Upper lobe of right lung (tissue), 1 donor: ENCODE results near the gene SNAPIN. TPM values are rescaled to one million over a fixed set of nuclear protein-coding genes. Genes with fewer than 3 reads are reported as not detected.

Source experiments
- ATAC-seq: fragments of 200-7000 bp; cut with Tn5 transposase; one replicate; pipeline ENCODE4 v1.9.1; 2020; ENCODE audit warnings: mild to moderate bottlenecking, moderate library complexity
- DNase-seq: peaks from one replicate; pipeline ENCODE4 v3.0.0-alpha.2; 2020
- H3K27ac ChIP-seq: fragments of 200-600 bp; one replicate; pipeline ENCODE4 v1.8.0; 2022
- H3K27me3 ChIP-seq: fragments of 200-600 bp; one replicate; pipeline ENCODE4 v1.8.0; 2022; ENCODE audit warnings: mild to moderate bottlenecking
- H3K36me3 ChIP-seq: fragments of 200-600 bp; one replicate; pipeline ENCODE4 v1.8.0; 2022
- H3K4me1 ChIP-seq: fragments of 200-600 bp; one replicate; pipeline ENCODE4 v1.8.0; 2022
- H3K4me3 ChIP-seq: fragments of 200-600 bp; one replicate; pipeline ENCODE4 v1.8.0; 2022; ENCODE audit warnings: mild to moderate bottlenecking
- H3K9me3 ChIP-seq: fragments of 200-600 bp; one replicate; pipeline ENCODE4 v1.8.0; 2022
- CTCF ChIP-seq: fragments of 200-600 bp; IDR thresholded peaks from one replicate; pipeline ENCODE4 v1.8.0; 2022; ENCODE audit warnings: antibody characterized with exemption
- intact Hi-C: fragments of 100-400 bp; cut with DNase I; formaldehyde crosslinking; loops from one replicate; pipeline ENCODE4 v1.11.0; 2022
- microRNA-seq: library from miRNA; unstranded; fragments of <30 nt; microRNA quantifications from one replicate; pipeline ENCODE4 v1.2.0, GENCODE V29; 2020; ENCODE audit warnings: borderline microRNAs expressed
- total RNA-seq: library from RNA; stranded (reverse); fragmentation: NEBNext Ultra II Directional; extraction: Animal tissue kit (Norgen Biotek cat#: 25700); gene quantifications from one replicate; pipeline ENCODE4 v1.2.1, GENCODE V29; 2021
- donor health status: DM: no; HTN: yes; CAD: no; lungs with severe emphysema.

The SNAPIN gene
- total RNA-seq, 1 donor from 2014 or later = 32.7 TPM

GRCh38 chr1:153699768-153700167 lies 41.3 kb downstream of the SNAPIN start:
- no peak overlapping the region for H3K27ac ChIP-seq
- no peak for DNase-seq
- no peak for TF ChIP-seq CTCF
- no peaks in the 10 kb centered on the region for H3K27me3 ChIP-seq
- intact Hi-C loops = no loop called here
- no peak for ATAC-seq
- H3K9me3 ChIP-seq = no peaks in the 10 kb centered on the region
- H3K36me3 ChIP-seq = no peaks in the 10 kb centered on the region
- H3K4me1 ChIP-seq = peaks cover 16% of the 10 kb centered on the region
- no peak overlapping the region for H3K4me3 ChIP-seq

GRCh38 chr1:153705484-153705883 lies 47.0 kb downstream of the SNAPIN start:
- Histone ChIP-seq H3K36me3 (no peaks in the 10 kb centered on the region), H3K27ac (no peak overlapping the region), H3K4me3 (no peak overlapping the region), H3K4me1 (no peaks in the 10 kb centered on the region), H3K9me3 (no peaks in the 10 kb centered on the region), H3K27me3 (no peaks in the 10 kb centered on the region)
- DNase-seq (no peak), ATAC-seq (no peak)
- no peak for TF ChIP-seq CTCF
- intact Hi-C loops = no loop called here

- ATAC-seq = no peak
- H3K4me3 ChIP-seq = no peak overlapping the region
These were observed 52.5 kb downstream of the SNAPIN start for GRCh38 chr1:153711026-153711425.

More at GRCh38 chr1:153711026-153711425, 52.5 kb downstream of the SNAPIN start:
- H3K36me3 ChIP-seq = no peaks in the 10 kb centered on the region
- no peak for TF ChIP-seq CTCF
- no peaks in the 10 kb centered on the region for H3K27me3 ChIP-seq
- H3K9me3 ChIP-seq = no peaks in the 10 kb centered on the region
- no peak for DNase-seq
- intact Hi-C loops = no loop called here
- no peak overlapping the region for H3K27ac ChIP-seq
- H3K4me1 ChIP-seq = no peaks in the 10 kb centered on the region

Small RNAs within 50 kb of the gene (microRNA-seq; reads per million reads assigned to microRNA genes)
- not detected for gene MIR8083

Other genes starting within 250 kb of the SNAPIN start
- gene S100A7A, start 242.2 kb upstream of the SNAPIN start, total RNA-seq = not detected
- not detected for gene S100A7, start 198.1 kb upstream of the SNAPIN start, total RNA-seq
- gene S100A6, start 122.7 kb upstream of the SNAPIN start, total RNA-seq = 1,046 TPM
- not detected for gene S100A5, start 117.8 kb upstream of the SNAPIN start, total RNA-seq
- 377 TPM for gene S100A4, start 112.9 kb upstream of the SNAPIN start, total RNA-seq
- gene S100A3, start 109.4 kb upstream of the SNAPIN start, total RNA-seq = 1.3 TPM
- gene S100A2, start 92.9 kb upstream of the SNAPIN start, total RNA-seq = 5.6 TPM
- 69.6 TPM for gene S100A16, start 45.6 kb upstream of the SNAPIN start, total RNA-seq
- gene S100A14, start 42.4 kb upstream of the SNAPIN start, total RNA-seq = 112 TPM
- 76.1 TPM for gene S100A13, start 31.2 kb upstream of the SNAPIN start, total RNA-seq
- not detected for gene S100A1, start 30.3 kb upstream of the SNAPIN start, total RNA-seq
- gene CHTOP, start 24.6 kb upstream of the SNAPIN start, total RNA-seq = 63.5 TPM
- gene ILF2, start 12.3 kb downstream of the SNAPIN start, total RNA-seq = 86.1 TPM
- 69.4 TPM for gene NPR1, start 20.0 kb downstream of the SNAPIN start, total RNA-seq
- gene INTS3, start 69.3 kb downstream of the SNAPIN start, total RNA-seq = 72.3 TPM
- gene SLC27A3, start 116.7 kb downstream of the SNAPIN start, total RNA-seq = 105 TPM